Astrocyte (in vitro differentiated cells and primary cell): ENCODE data around the gene IL4R. TPM values are rescaled to one million over a fixed set of nuclear protein-coding genes. Genes with fewer than 3 reads are reported as not detected.

Experiments used
- DNase-seq: peaks from one replicate; pipeline ENCODE4 v3.0.0-alpha.2; 2010; ENCODE audit warnings: low read depth
- FAIRE-seq: peaks from 2 replicates; lab custom pipeline; 2011; peaks lifted over from hg19 to GRCh38; lab: Jason Lieb, UNC
- H2AFZ ChIP-seq: 2 replicates; pipeline ENCODE4 v1.6.0; 2012; ENCODE audit warnings: low read depth, low read length, inconsistent platforms
- H3K27ac ChIP-seq: 2 replicates; pipeline ENCODE4 v1.5.1; 2011; ENCODE audit warnings: low read depth, low read length, inconsistent platforms
- H3K27me3 ChIP-seq: 2 replicates; pipeline ENCODE4 v1.6.0; 2011; ENCODE audit warnings: low read length, inconsistent platforms; ENCODE audit not compliant: insufficient read depth
- H3K36me3 ChIP-seq: 2 replicates; pipeline ENCODE4 v1.5.1; 2011; ENCODE audit warnings: low read length, inconsistent platforms; ENCODE audit not compliant: insufficient read depth
- H3K4me1 ChIP-seq: 2 replicates; pipeline ENCODE4 v1.5.1; 2011; ENCODE audit warnings: low read length, inconsistent platforms; ENCODE audit not compliant: insufficient read depth
- H3K4me2 ChIP-seq: 2 replicates; pipeline ENCODE4 v1.6.0; 2012; ENCODE audit warnings: low read length, inconsistent platforms
- H3K4me3 ChIP-seq: 2 replicates; pipeline ENCODE4 v1.5.1; 2011; ENCODE audit warnings: low read depth, mild to moderate bottlenecking, low read length, inconsistent platforms; ENCODE audit not compliant: insufficient read depth
- H3K79me2 ChIP-seq: 2 replicates; pipeline ENCODE4 v1.6.0; 2012; ENCODE audit warnings: mild to moderate bottlenecking, low read length, inconsistent platforms; ENCODE audit not compliant: insufficient read depth
- H3K9ac ChIP-seq: 2 replicates; pipeline ENCODE4 v1.6.0; 2012; ENCODE audit warnings: mild to moderate bottlenecking, low read length, inconsistent platforms
- H3K9me3 ChIP-seq: 2 replicates; pipeline ENCODE4 v1.5.1; 2012; ENCODE audit warnings: low read depth, mild to moderate bottlenecking, low read length, inconsistent platforms; ENCODE audit not compliant: insufficient read depth
- H4K20me1 ChIP-seq: 2 replicates; pipeline ENCODE4 v1.6.0; 2012; ENCODE audit warnings: low read length, inconsistent platforms; ENCODE audit not compliant: insufficient read depth
- H3K27ac Mint-ChIP-seq: one replicate; pipeline ENCODE4 v1.8.0; 2021; ENCODE audit warnings: mild to moderate bottlenecking, mixed read lengths; ENCODE audit not compliant: unreplicated experiment
- H3K27me3 Mint-ChIP-seq: one replicate; pipeline ENCODE4 v1.8.0; 2021; ENCODE audit warnings: low read depth, mixed read lengths; ENCODE audit not compliant: unreplicated experiment
- H3K36me3 Mint-ChIP-seq: one replicate; pipeline ENCODE4 v1.8.0; 2021; ENCODE audit warnings: low read depth, mixed read lengths; ENCODE audit not compliant: unreplicated experiment
- H3K4me1 Mint-ChIP-seq: one replicate; pipeline ENCODE4 v1.8.0; 2021; ENCODE audit warnings: low read depth, mixed read lengths; ENCODE audit not compliant: unreplicated experiment
- H3K4me3 Mint-ChIP-seq: one replicate; pipeline ENCODE4 v1.8.0; 2021; ENCODE audit warnings: mild to moderate bottlenecking, moderate library complexity, mixed read lengths; ENCODE audit not compliant: unreplicated experiment
- H3K9me3 Mint-ChIP-seq: one replicate; pipeline ENCODE4 v1.8.0; 2021; ENCODE audit warnings: mild to moderate bottlenecking, mixed read lengths; ENCODE audit not compliant: unreplicated experiment
- CTCF ChIP-seq: IDR thresholded peaks from 2 replicates; pipeline ENCODE4 v1.5.1; 2011; ENCODE audit warnings: low read depth, mild to moderate bottlenecking, inconsistent platforms, low read length, moderate library complexity; ENCODE audit not compliant: insufficient read depth
- EZH2 ChIP-seq: IDR thresholded peaks from 2 replicates; pipeline ENCODE4 v1.6.1; 2012; ENCODE audit warnings: mild to moderate bottlenecking, low read length, inconsistent platforms; ENCODE audit not compliant: insufficient read depth
- total RNA-seq: library from RNA; stranded (reverse); gene quantifications from 2 replicates; pipeline ENCODE4 v1.2.1, GENCODE V29; 2021

IL4R gene
- total RNA-seq, 1 donor from 2014 or later: 17.5 TPM

GRCh38 chr16:27341549-27341948 is 27.8 kb downstream of the IL4R start:
- Histone ChIP-seq H3K4me1 (no peaks in the 10 kb centered on the region), H3K9me3 (no peaks in the 10 kb centered on the region), H3K4me2 (no peak overlapping the region), H3K36me3 (peaks cover 25% of the 10 kb centered on the region), H3K27ac (no peak overlapping the region), H3K79me2 (peaks cover 18% of the 10 kb centered on the region), H3K4me3 (no peak overlapping the region), H3K27me3 (no peaks in the 10 kb centered on the region), H4K20me1 (peaks cover 10% of the 10 kb centered on the region), H2AFZ (no peak overlapping the region), H3K9ac (no peak overlapping the region)
- H3K4me1 Mint-ChIP-seq: no peaks in the 10 kb centered on the region
- no peak overlapping the region for H3K27ac Mint-ChIP-seq
- FAIRE-seq (no peak), DNase-seq (no peak)
- TF ChIP-seq EZH2 (no peak), CTCF (no peak)
- H3K4me3 Mint-ChIP-seq: no peak overlapping the region
- no peaks in the 10 kb centered on the region for H3K27me3 Mint-ChIP-seq
- peaks cover 2% of the 10 kb centered on the region for H3K9me3 Mint-ChIP-seq
- H3K36me3 Mint-ChIP-seq: peaks cover 37% of the 10 kb centered on the region

GRCh38 chr16:27341971-27342370 is 28.2 kb downstream of the IL4R start:
- H3K27me3 Mint-ChIP-seq: no peaks in the 10 kb centered on the region
- Histone ChIP-seq H3K4me1 (no peaks in the 10 kb centered on the region), H3K9me3 (no peaks in the 10 kb centered on the region), H3K27ac (no peak overlapping the region), H3K4me3 (no peak overlapping the region), H3K27me3 (no peaks in the 10 kb centered on the region), H3K9ac (no peak overlapping the region), H2AFZ (no peak overlapping the region), H3K79me2 (peaks cover 16% of the 10 kb centered on the region), H3K36me3 (peaks cover 28% of the 10 kb centered on the region), H4K20me1 (peaks cover 10% of the 10 kb centered on the region), H3K4me2 (no peak overlapping the region)
- peaks cover 2% of the 10 kb centered on the region for H3K9me3 Mint-ChIP-seq
- no peak overlapping the region for H3K27ac Mint-ChIP-seq
- H3K4me1 Mint-ChIP-seq: no peaks in the 10 kb centered on the region
- FAIRE-seq: no peak
- DNase-seq: no peak
- no peak for TF ChIP-seq CTCF
- TF ChIP-seq EZH2: no peak
- H3K36me3 Mint-ChIP-seq: peaks cover 39% of the 10 kb centered on the region
- no peak overlapping the region for H3K4me3 Mint-ChIP-seq

- DNase-seq: no peak
- no peak overlapping the region for H3K4me3 ChIP-seq
- no peak overlapping the region for H3K9ac ChIP-seq
- H3K36me3 ChIP-seq: peaks cover 38% of the 10 kb centered on the region
- no peaks in the 10 kb centered on the region for H3K9me3 ChIP-seq
- no peaks in the 10 kb centered on the region for H3K27me3 ChIP-seq
- Mint-ChIP-seq H3K36me3 (peaks cover 40% of the 10 kb centered on the region), H3K4me3 (no peak overlapping the region), H3K27me3 (no peaks in the 10 kb centered on the region), H3K27ac (no peak overlapping the region), H3K9me3 (no peaks in the 10 kb centered on the region), H3K4me1 (no peaks in the 10 kb centered on the region)
- no peak for FAIRE-seq
- peaks cover 4% of the 10 kb centered on the region for H3K79me2 ChIP-seq
- TF ChIP-seq CTCF: no peak
- no peak for TF ChIP-seq EZH2
- no peaks in the 10 kb centered on the region for H3K4me1 ChIP-seq
- H3K4me2 ChIP-seq: no peak overlapping the region
- no peak overlapping the region for H3K27ac ChIP-seq
- H4K20me1 ChIP-seq: peaks cover 5% of the 10 kb centered on the region
- no peak overlapping the region for H2AFZ ChIP-seq
Observed at GRCh38 chr16:27344721-27345120, 30.9 kb downstream of the IL4R start.
